CD14-positive monocyte (primary cell): Measurements from ENCODE around the gene OR1J1. TPM values are rescaled to one million over a fixed set of nuclear protein-coding genes. Genes with fewer than 3 reads are reported as not detected.

Source experiments
- DNase-seq, 3 donors: peaks; one replicate each; pipeline ENCODE4 v3.0.0-alpha.2; 2011 to 2022
- H2AFZ ChIP-seq: 2 replicates; pipeline ENCODE4 v1.6.0; 2012; ENCODE audit warnings: mild to moderate bottlenecking, low read depth, low read length, inconsistent platforms; ENCODE audit not compliant: insufficient read depth, poor library complexity, severe bottlenecking
- H3K27ac ChIP-seq, 2 donors: 1 replicate in 1 of 2; 2 replicates in 1 of 2; pipeline ENCODE4 v1.5.1; 2012 to 2013; ENCODE audit warnings: low read length in 2 of 2, control low read depth in 1 of 2, inconsistent platforms in 1 of 2, low read depth in 1 of 2, mild to moderate bottlenecking in 1 of 2
- H3K27me3 ChIP-seq, 2 donors: one replicate each; pipeline versions ENCODE4 v1.6.0 to v1.6.1; 2011 to 2013; ENCODE audit warnings: low read length in 2 of 2; ENCODE audit not compliant: control insufficient read depth in 2 of 2, insufficient read depth in 2 of 2
- H3K36me3 ChIP-seq, 2 donors: replicated peaks in 1 of 2; 1 replicate in 1 of 2; 2 replicates in 1 of 2; pipeline versions ENCODE4 v1.5.1 to v1.6.1; 2012 to 2013; ENCODE audit warnings: low read length in 2 of 2, control low read depth in 1 of 2, inconsistent platforms in 1 of 2, mild to moderate bottlenecking in 1 of 2; ENCODE audit not compliant: insufficient read depth in 2 of 2, control insufficient read depth in 1 of 2
- H3K4me1 ChIP-seq, 2 donors: 1 replicate in 1 of 2; 2 replicates in 1 of 2; pipeline versions ENCODE4 v1.5.1 to v1.6.1; 2012 to 2013; ENCODE audit warnings: low read length in 2 of 2, control low read depth in 1 of 2, inconsistent platforms in 1 of 2, mild to moderate bottlenecking in 1 of 2, moderate library complexity in 1 of 2; ENCODE audit not compliant: insufficient read depth in 2 of 2, control insufficient read depth in 1 of 2
- H3K4me2 ChIP-seq: replicated peaks from 2 replicates; pipeline ENCODE3; 2012; ENCODE audit warnings: low read length, moderate library complexity, mild to moderate bottlenecking; ENCODE audit not compliant: poor library complexity, severe bottlenecking; ENCODE audit errors: extremely low read depth
- H3K4me3 ChIP-seq, 3 experiments: fragments of 200-600 bp in 1 of 3; sonication (generic) in 1 of 3; replicated peaks in 1 of 3; 1 replicate in 2 of 3; 2 replicates in 1 of 3; pipeline ENCODE4 v1.5.1; 2011 to 2013; ENCODE audit warnings: low read length in 3 of 3, mild to moderate bottlenecking in 3 of 3, control low read depth in 2 of 3, low read depth in 2 of 3, inconsistent platforms in 1 of 3, moderate library complexity in 1 of 3
- H3K79me2 ChIP-seq: 2 replicates; pipeline ENCODE4 v1.6.0; 2012; ENCODE audit warnings: mild to moderate bottlenecking, control low read depth, inconsistent platforms, low read length, moderate library complexity; ENCODE audit not compliant: insufficient read depth
- H3K9ac ChIP-seq: 2 replicates; pipeline ENCODE4 v1.6.0; 2017; ENCODE audit warnings: low read length, mild to moderate bottlenecking; ENCODE audit not compliant: insufficient read depth, poor library complexity, severe bottlenecking
- H3K9me3 ChIP-seq, 2 donors: replicated peaks in 1 of 2; 1 replicate in 1 of 2; 2 replicates in 1 of 2; pipeline versions ENCODE4 v1.5.1 to v1.6.1; 2012 to 2013; ENCODE audit warnings: low read length in 2 of 2, control low read depth in 1 of 2; ENCODE audit not compliant: control insufficient read depth in 1 of 2, insufficient read depth in 1 of 2
- H4K20me1 ChIP-seq: 2 replicates; pipeline ENCODE4 v1.6.0; 2012; ENCODE audit warnings: mild to moderate bottlenecking, low read length, control low read depth, moderate library complexity; ENCODE audit not compliant: insufficient read depth
- H3K27ac Mint-ChIP-seq, 7 donors: one replicate each; pipeline ENCODE4 v1.8.0; 2020; ENCODE audit warnings: mild to moderate bottlenecking in 7 of 7, mixed read lengths in 7 of 7, moderate library complexity in 6 of 7, inconsistent platforms in 2 of 7
- H3K27me3 Mint-ChIP-seq, 3 donors: one replicate each; pipeline ENCODE4 v1.8.0; 2021 to 2022; ENCODE audit warnings: low read depth in 3 of 3, mild to moderate bottlenecking in 3 of 3, mixed read lengths in 3 of 3, moderate library complexity in 3 of 3, inconsistent platforms in 1 of 3
- H3K36me3 Mint-ChIP-seq, 2 donors: one replicate each; pipeline ENCODE4 v1.8.0; 2020; ENCODE audit warnings: mixed read lengths in 2 of 2, inconsistent platforms in 1 of 2, mild to moderate bottlenecking in 1 of 2
- H3K4me1 Mint-ChIP-seq: one replicate; pipeline ENCODE4 v1.8.0; 2020; ENCODE audit warnings: mild to moderate bottlenecking, mixed read lengths
- H3K4me3 Mint-ChIP-seq, 2 donors: one replicate each; pipeline ENCODE4 v1.8.0; 2020; ENCODE audit warnings: mild to moderate bottlenecking in 2 of 2, mixed read lengths in 2 of 2, moderate library complexity in 1 of 2
- H3K9me3 Mint-ChIP-seq, 7 donors: one replicate each; pipeline ENCODE4 v1.8.0; 2020 to 2022; ENCODE audit warnings: mixed read lengths in 7 of 7, mild to moderate bottlenecking in 6 of 7, moderate library complexity in 6 of 7, inconsistent platforms in 2 of 7
- WGBS: methylation state at CpG from one replicate; pipeline ENCODE4 v1.1.5; 2013; ENCODE audit warnings: missing lambda C conversion rate; ENCODE audit not compliant: insufficient coverage; 5-methylcytosine and 5-hydroxymethylcytosine counted together
- intact Hi-C, 2 donors: fragments of 100-400 bp; cut with micrococcal nuclease; formaldehyde crosslinking; loops; one replicate each; pipeline versions ENCODE4 v1.15.0 to v1.15.1; 2023
- polyA plus RNA-seq, 3 donors: library from polyadenylated mRNA; depleted of rRNA in 1 of 3; unstranded in 2 of 3; stranded (reverse) in 1 of 3; fragments of 300-500 nt in 2 of 3; fragments of >200 nt in 1 of 3; fragmentation: Illumina TruSeq in 2 of 3; gene quantifications; 1 replicate in 2 of 3; 2 replicates in 1 of 3; pipeline ENCODE4 v1.2.3, GENCODE V29; 2012 to 2021
- TF ChIP-seq, protein P1 (sequence below): fragments of 200-600 bp; IDR thresholded peaks from one replicate; pipeline ENCODE4 v1.8.0; 2022; ENCODE audit warnings: antibody characterized with exemption, mild to moderate bottlenecking

The OR1J1 gene
- polyA plus RNA-seq, 3 donors = not detected

DNA sequence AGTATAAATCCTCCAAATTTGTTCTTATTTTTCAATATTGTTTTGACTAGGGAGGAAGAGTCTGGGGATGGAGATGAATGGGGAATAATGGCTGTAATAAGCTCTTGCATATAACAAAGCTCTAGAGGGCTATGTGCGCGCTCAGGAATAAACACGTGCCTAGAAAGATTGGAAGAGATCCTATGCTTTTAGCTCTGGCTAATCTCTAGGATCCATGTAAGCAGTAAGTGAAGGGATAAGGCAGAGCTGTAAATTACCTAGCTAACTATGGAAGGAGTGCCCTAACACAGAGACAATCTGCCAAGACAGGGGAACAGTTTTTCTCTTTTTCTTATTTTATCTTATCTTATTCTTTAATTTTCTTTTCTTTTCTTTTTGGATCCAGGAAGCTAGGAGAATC lies 21.6 kb downstream of the OR1J1 start:
- no peak overlapping the region for H3K4me3 ChIP-seq
- no peaks in the 10 kb centered on the region for H3K9me3 ChIP-seq
- H3K36me3 ChIP-seq = no peaks in the 10 kb centered on the region
- no peak overlapping the region for H3K27ac ChIP-seq
- no peak overlapping the region for H3K4me2 ChIP-seq
- peaks cover 0 to 2% (median 0%) of the 10 kb centered on the region in 7 donors for H3K9me3 Mint-ChIP-seq
- intact Hi-C loops = loop anchor here (10.0 kb wide), 2 partner anchors 81 to 331 kb away; partner anchors contain the start of gene PTGS1 (in 1 of the 2)
- H3K36me3 Mint-ChIP-seq = no peaks in the 10 kb centered on the region
- H4K20me1 ChIP-seq = no peaks in the 10 kb centered on the region
- TF ChIP-seq, protein P1, sequence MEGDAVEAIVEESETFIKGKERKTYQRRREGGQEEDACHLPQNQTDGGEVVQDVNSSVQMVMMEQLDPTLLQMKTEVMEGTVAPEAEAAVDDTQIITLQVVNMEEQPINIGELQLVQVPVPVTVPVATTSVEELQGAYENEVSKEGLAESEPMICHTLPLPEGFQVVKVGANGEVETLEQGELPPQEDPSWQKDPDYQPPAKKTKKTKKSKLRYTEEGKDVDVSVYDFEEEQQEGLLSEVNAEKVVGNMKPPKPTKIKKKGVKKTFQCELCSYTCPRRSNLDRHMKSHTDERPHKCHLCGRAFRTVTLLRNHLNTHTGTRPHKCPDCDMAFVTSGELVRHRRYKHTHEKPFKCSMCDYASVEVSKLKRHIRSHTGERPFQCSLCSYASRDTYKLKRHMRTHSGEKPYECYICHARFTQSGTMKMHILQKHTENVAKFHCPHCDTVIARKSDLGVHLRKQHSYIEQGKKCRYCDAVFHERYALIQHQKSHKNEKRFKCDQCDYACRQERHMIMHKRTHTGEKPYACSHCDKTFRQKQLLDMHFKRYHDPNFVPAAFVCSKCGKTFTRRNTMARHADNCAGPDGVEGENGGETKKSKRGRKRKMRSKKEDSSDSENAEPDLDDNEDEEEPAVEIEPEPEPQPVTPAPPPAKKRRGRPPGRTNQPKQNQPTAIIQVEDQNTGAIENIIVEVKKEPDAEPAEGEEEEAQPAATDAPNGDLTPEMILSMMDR = no peak
- H3K27ac Mint-ChIP-seq = no peak overlapping the region
- no peaks in the 10 kb centered on the region for H3K27me3 ChIP-seq
- DNase-seq = no peak
- H2AFZ ChIP-seq = no peak overlapping the region
- H3K79me2 ChIP-seq = no peaks in the 10 kb centered on the region
- peaks cover 4 to 15% (median 5%) of the 10 kb centered on the region in 3 donors for H3K27me3 Mint-ChIP-seq
- no peaks in the 10 kb centered on the region for H3K4me1 Mint-ChIP-seq
- no peaks in the 10 kb centered on the region for H3K4me1 ChIP-seq
- H3K4me3 Mint-ChIP-seq = no peak overlapping the region
- no peak overlapping the region for H3K9ac ChIP-seq
- WGBS = 100% methylated on average over 3 of the region's 3 CpGs

DNA sequence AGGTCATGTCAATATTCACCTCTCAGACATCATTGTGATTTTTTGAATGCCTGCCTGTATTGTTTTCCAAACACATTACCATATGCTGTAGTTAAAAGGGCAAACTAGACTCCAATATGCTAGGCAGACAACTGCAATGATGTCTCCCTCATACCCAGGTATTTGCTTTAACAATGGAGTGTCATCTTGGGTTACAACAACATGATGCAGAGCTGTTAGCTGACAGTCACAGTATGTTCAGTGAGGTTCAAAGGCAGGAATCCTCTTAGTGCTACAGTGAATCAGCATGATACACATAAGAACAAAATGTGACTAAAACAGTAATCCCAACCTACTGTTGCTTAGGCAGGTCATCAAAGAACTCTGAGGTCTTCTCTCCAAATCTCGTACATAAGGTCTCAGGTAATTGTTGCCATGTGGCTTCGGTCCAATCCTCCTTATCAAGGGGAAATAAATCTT lies 24.0 kb downstream of the OR1J1 start:
- H3K36me3 ChIP-seq = no peaks in the 10 kb centered on the region
- Mint-ChIP-seq H3K4me1 (no peaks in the 10 kb centered on the region), H3K9me3 (no peaks in the 10 kb centered on the region), H3K4me3 (no peak overlapping the region), H3K27ac (no peak overlapping the region), H3K36me3 (no peaks in the 10 kb centered on the region), H3K27me3 (peaks cover 2 to 13% (median 3%) of the 10 kb centered on the region in 3 donors)
- H3K4me2 ChIP-seq = no peak overlapping the region
- H3K79me2 ChIP-seq = no peaks in the 10 kb centered on the region
- H2AFZ ChIP-seq = no peak overlapping the region
- WGBS = no CpG with 5 or more reads among the region's 2 CpGs
- H3K27me3 ChIP-seq = no peaks in the 10 kb centered on the region
- H3K4me3 ChIP-seq = no peak overlapping the region
- no peaks in the 10 kb centered on the region for H4K20me1 ChIP-seq
- no peak for DNase-seq
- intact Hi-C loops = loop anchor here (5.0 to 10.0 kb wide), 3 partner anchors 79 to 329 kb away; partner anchors contain the start of gene PTGS1 (in 1 of the 2)
- no peaks in the 10 kb centered on the region for H3K9me3 ChIP-seq
- H3K4me1 ChIP-seq = no peaks in the 10 kb centered on the region
- TF ChIP-seq, protein P1 = no peak
- H3K9ac ChIP-seq = no peak overlapping the region
- H3K27ac ChIP-seq = no peak overlapping the region
